ENCODE measurements around the gene RFX4.

The RFX4 gene

GRCh38 chr12:106631797-106632196 lies 49.0 kb downstream of the RFX4 start:
- H2AFZ ChIP-seq = no peak overlapping the region
- H3K4me3 ChIP-seq (ENCODE audit: low read depth, low read length) = no peak overlapping the region
- no peaks in the 10 kb centered on the region for H3K36me3 ChIP-seq (ENCODE audit: control insufficient read depth, insufficient read depth, low read length)
- H3K9me3 ChIP-seq (ENCODE audit: control insufficient read depth, low read length) = no peaks in the 10 kb centered on the region
- H3K9ac ChIP-seq = no peak overlapping the region
- TF ChIP-seq CTCF (IDR thresholded peaks at IDR 0.05) = no peak
- H3K27ac ChIP-seq = no peak overlapping the region
- H3K4me2 ChIP-seq (ENCODE audit: low read length) = no peak overlapping the region
- no peaks in the 10 kb centered on the region for H3K27me3 ChIP-seq (ENCODE audit: control insufficient read depth, insufficient read depth, low read length)
- H3K4me1 ChIP-seq = no peaks in the 10 kb centered on the region
- H3K79me2 ChIP-seq = no peaks in the 10 kb centered on the region

- H3K4me2 ChIP-seq (ENCODE audit: low read length) = no peak overlapping the region
- H2AFZ ChIP-seq = no peak overlapping the region
- no peaks in the 10 kb centered on the region for H3K79me2 ChIP-seq
- H3K27me3 ChIP-seq (ENCODE audit: control insufficient read depth, insufficient read depth, low read length) = no peaks in the 10 kb centered on the region
- H3K9ac ChIP-seq = no peak overlapping the region
- no peaks in the 10 kb centered on the region for H3K9me3 ChIP-seq (ENCODE audit: control insufficient read depth, low read length)
- TF ChIP-seq CTCF (IDR thresholded peaks at IDR 0.05) = no peak
- H3K4me1 ChIP-seq = no peaks in the 10 kb centered on the region
- no peak overlapping the region for H3K4me3 ChIP-seq (ENCODE audit: low read depth, low read length)
- H3K27ac ChIP-seq = no peak overlapping the region
- H3K36me3 ChIP-seq (ENCODE audit: control insufficient read depth, insufficient read depth, low read length) = no peaks in the 10 kb centered on the region
These were observed 50.1 kb downstream of the RFX4 start for GRCh38 chr12:106632797-106633450.

GRCh38 chr12:106633451-106633823 lies 50.6 kb downstream of the RFX4 start:
- H3K27ac ChIP-seq = no peak overlapping the region
- no peaks in the 10 kb centered on the region for H3K4me1 ChIP-seq

GRCh38 chr12:106634206-106634605 lies 51.4 kb downstream of the RFX4 start:
- Histone ChIP-seq H3K4me3 (ENCODE audit: low read depth, low read length) (no peak overlapping the region), H3K4me1 (no peaks in the 10 kb centered on the region), H3K36me3 (ENCODE audit: control insufficient read depth, insufficient read depth, low read length) (no peaks in the 10 kb centered on the region), H3K9ac (no peak overlapping the region), H3K27me3 (ENCODE audit: control insufficient read depth, insufficient read depth, low read length) (no peaks in the 10 kb centered on the region), H3K9me3 (ENCODE audit: control insufficient read depth, low read length) (no peaks in the 10 kb centered on the region), H3K79me2 (no peaks in the 10 kb centered on the region), H3K27ac (no peak overlapping the region), H3K4me2 (ENCODE audit: low read length) (no peak overlapping the region), H2AFZ (no peak overlapping the region)
- no peak for TF ChIP-seq CTCF (IDR thresholded peaks at IDR 0.05)

More at GRCh38 chr12:106633451-106633823, 50.6 kb downstream of the RFX4 start:
- H3K36me3 ChIP-seq (ENCODE audit: control insufficient read depth, insufficient read depth, low read length) = no peaks in the 10 kb centered on the region
- no peaks in the 10 kb centered on the region for H3K27me3 ChIP-seq (ENCODE audit: control insufficient read depth, insufficient read depth, low read length)
- H3K4me2 ChIP-seq (ENCODE audit: low read length) = no peak overlapping the region
- TF ChIP-seq CTCF (IDR thresholded peaks at IDR 0.05) = no peak
- no peaks in the 10 kb centered on the region for H3K9me3 ChIP-seq (ENCODE audit: control insufficient read depth, low read length)
- H3K4me3 ChIP-seq (ENCODE audit: low read depth, low read length) = no peak overlapping the region
- no peaks in the 10 kb centered on the region for H3K79me2 ChIP-seq
- no peak overlapping the region for H3K9ac ChIP-seq
- no peak overlapping the region for H2AFZ ChIP-seq

- Histone ChIP-seq H2AFZ (no peak overlapping the region), H3K4me2 (ENCODE audit: low read length) (no peak overlapping the region), H3K27me3 (ENCODE audit: control insufficient read depth, insufficient read depth, low read length) (no peaks in the 10 kb centered on the region), H3K9me3 (ENCODE audit: control insufficient read depth, low read length) (no peaks in the 10 kb centered on the region), H3K4me3 (ENCODE audit: low read depth, low read length) (no peak overlapping the region), H3K4me1 (no peaks in the 10 kb centered on the region), H3K79me2 (no peaks in the 10 kb centered on the region), H3K36me3 (ENCODE audit: control insufficient read depth, insufficient read depth, low read length) (no peaks in the 10 kb centered on the region), H3K27ac (no peak overlapping the region), H3K9ac (no peak overlapping the region)
- no peak for TF ChIP-seq CTCF (IDR thresholded peaks at IDR 0.05)
These were observed 60.2 kb downstream of the RFX4 start for GRCh38 chr12:106643000-106643399.
